A673 (cell line): ENCODE data around the gene CARMIL3. TPM values are rescaled to one million over a fixed set of nuclear protein-coding genes. Genes with fewer than 3 reads are reported as not detected.

Experiments used
- BruUV-seq: library from RNA; stranded (reverse); fragments of 400-500 nt; replicated peaks from 2 replicates; lab custom pipeline; 2021; lab: Mats Ljungman, UMichigan
- CTCF ChIA-PET: fragments of 300-600 bp; sonication (Branson Sonifier 250); formaldehyde crosslinking; loops from one replicate; lab custom pipeline; 2022; ENCODE audit warnings: antibody characterized with exemption; lab: Charles Lee
- POLR2A ChIA-PET: fragments of 300-600 bp; sonication (Branson Sonifier 250); formaldehyde crosslinking; loops from one replicate; lab custom pipeline; 2022; ENCODE audit warnings: antibody characterized with exemption; ENCODE audit not compliant: low non-redundant PET; lab: Charles Lee
- DNase-seq: peaks from one replicate; pipeline ENCODE4 v3.0.0-alpha.2; 2015; ENCODE audit warnings: low spot score
- H3K27ac ChIP-seq: fragments of 200-600 bp; sonication (generic); 2 replicates; pipeline ENCODE4 v1.5.1; 2016; ENCODE audit warnings: mixed run types, low read depth, mild to moderate bottlenecking, mixed read lengths, antibody characterized with exemption, low read length; ENCODE audit not compliant: poor library complexity, severe bottlenecking
- H3K27me3 ChIP-seq: fragments of 200-600 bp; sonication (generic); replicated peaks from 2 replicates; pipeline ENCODE4 v1.6.1; 2017; ENCODE audit warnings: mixed run types, low read depth, mild to moderate bottlenecking, mixed read lengths, antibody characterized with exemption, low read length; ENCODE audit not compliant: insufficient read depth, poor library complexity
- H3K36me3 ChIP-seq: fragments of 200-600 bp; sonication (generic); 2 replicates; pipeline ENCODE4 v1.6.1; 2016; ENCODE audit warnings: mixed run types, mild to moderate bottlenecking, mixed read lengths, antibody characterized with exemption, low read length; ENCODE audit not compliant: insufficient read depth, poor library complexity, severe bottlenecking
- H3K4me1 ChIP-seq: fragments of 200-600 bp; sonication (generic); 2 replicates; pipeline ENCODE4 v1.6.1; 2017; ENCODE audit warnings: mixed run types, mild to moderate bottlenecking, mixed read lengths, antibody characterized with exemption, low read length; ENCODE audit not compliant: insufficient read depth, poor library complexity, severe bottlenecking
- H3K4me3 ChIP-seq: fragments of 200-600 bp; sonication (generic); 2 replicates; pipeline ENCODE4 v1.5.1; 2016; ENCODE audit warnings: low read depth, mixed run types, mild to moderate bottlenecking, mixed read lengths, low read length; ENCODE audit not compliant: poor library complexity, severe bottlenecking
- H3K9me3 ChIP-seq: fragments of 200-600 bp; sonication (generic); 2 replicates; pipeline ENCODE4 v1.6.1; 2016; ENCODE audit warnings: mixed run types, low read depth, mild to moderate bottlenecking, mixed read lengths, antibody characterized with exemption, low read length; ENCODE audit not compliant: poor library complexity, severe bottlenecking
- CTCF ChIP-seq: fragments of 300-800, 200-600 bp; sonication (generic); conservative IDR thresholded peaks from 2 replicates; pipeline ENCODE4 v1.5.1; 2017; ENCODE audit warnings: low read depth, mild to moderate bottlenecking, antibody characterized with exemption, low read length, moderate library complexity, mixed read lengths
- EZH2 ChIP-seq: fragments of 200-600 bp; sonication (generic); IDR thresholded peaks from 2 replicates; pipeline ENCODE4 v1.6.1; 2017; ENCODE audit warnings: borderline replicate concordance, low read depth, mild to moderate bottlenecking, mixed read lengths, antibody characterized with exemption, low read length; ENCODE audit not compliant: poor library complexity, severe bottlenecking
- intact Hi-C: fragments of 100-400 bp; cut with micrococcal nuclease; formaldehyde crosslinking; loops from one replicate; pipeline ENCODE4 v1.10.0; 2022; ENCODE audit not compliant: unreplicated experiment
- total RNA-seq: library from RNA; stranded (reverse); gene quantifications from 2 replicates; pipeline ENCODE4 v1.2.3, GENCODE V29; 2021

Gene CARMIL3
- total RNA-seq, 1 experiment from 2014 or later = 0.49 TPM

GRCh38 chr14:24088095-24088494 lies 36.3 kb downstream of the CARMIL3 start:
- Histone ChIP-seq H3K4me3 (no peak overlapping the region), H3K4me1 (peaks cover under 1% of the 10 kb centered on the region), H3K27me3 (no peaks in the 10 kb centered on the region), H3K9me3 (no peaks in the 10 kb centered on the region), H3K36me3 (no peaks in the 10 kb centered on the region), H3K27ac (no peak overlapping the region)
- ChIA-PET POLR2A (no interaction called here), CTCF (interaction anchor here (0.7 kb wide), 1 partner anchor 1002 kb away, joined by 4 read pairs; no protein-coding TSS in a partner anchor)
- intact Hi-C loops = no loop called here
- DNase-seq = no peak
- no TSS peak for BruUV-seq
- no peak for TF ChIP-seq EZH2
- no peak for TF ChIP-seq CTCF

GRCh38 chr14:24089890-24090289 lies 38.1 kb downstream of the CARMIL3 start:
- no peaks in the 10 kb centered on the region for H3K27me3 ChIP-seq
- POLR2A ChIA-PET = no interaction called here

GRCh38 chr14:24092110-24092504 lies 40.3 kb downstream of the CARMIL3 start:
- Histone ChIP-seq H3K27ac (no peak overlapping the region), H3K36me3 (no peaks in the 10 kb centered on the region), H3K4me3 (no peak overlapping the region), H3K4me1 (peaks cover 12% of the 10 kb centered on the region), H3K9me3 (no peaks in the 10 kb centered on the region), H3K27me3 (no peaks in the 10 kb centered on the region)
- no TSS peak for BruUV-seq
- ChIA-PET POLR2A (no interaction called here), CTCF (interaction anchor here (1.4 kb wide), 1 partner anchor 34 kb away, joined by 3 read pairs; no protein-coding TSS in a partner anchor)
- no peak for DNase-seq
- no peak for TF ChIP-seq EZH2
- TF ChIP-seq CTCF = no peak
- intact Hi-C loops = no loop called here

More at GRCh38 chr14:24089890-24090289, 38.1 kb downstream of the CARMIL3 start:
- peaks cover 8% of the 10 kb centered on the region for H3K4me1 ChIP-seq
- intact Hi-C loops = loop anchor here (1.0 kb wide), 2 partner anchors 32 to 76 kb away; no protein-coding TSS in a partner anchor
- no peaks in the 10 kb centered on the region for H3K36me3 ChIP-seq
- TF ChIP-seq EZH2 (no peak), CTCF (no peak)
- BruUV-seq = no TSS peak
- DNase-seq = no peak
- CTCF ChIA-PET = interaction anchor here (1.2 to 1.5 kb wide), 2 partner anchors 10 to 32 kb away, joined by 4 to 13 read pairs; no protein-coding TSS in a partner anchor
- H3K27ac ChIP-seq = no peak overlapping the region
- H3K9me3 ChIP-seq = no peaks in the 10 kb centered on the region
- no peak overlapping the region for H3K4me3 ChIP-seq
